IPS DF 19.7 (cell line): ENCODE measurements around the gene BDKRB2.
A peak's percentile ranks its signal among the peaks of the same experiment; 100 is the strongest.

ENCODE experiments used
- DNase-seq: peaks from one replicate; pipeline ENCODE4 v3.0.0-alpha.2; 2013; ENCODE audit warnings: low read depth, low spot score

The BDKRB2 gene

GRCh38 chr14:96204151-96205058 is at the start of gene BDKRB2:
Gene BDKRB2 (plus strand): TSS chr14:96204839. CDS start chr14:96237108, 32,269 bp downstream.
- DNase-seq, result peak; percentile 12

GRCh38 chr14:96154900-96155299 is 49.7 kb upstream of the BDKRB2 start:
- no peak for DNase-seq

- DNase-seq, result no peak
Measured at GRCh38 chr14:96156804-96157760, 47.6 kb upstream of the BDKRB2 start.

- no peak for DNase-seq
Measured at GRCh38 chr14:96158735-96159134, 45.9 kb upstream of the BDKRB2 start.

- DNase-seq, result no peak
Measured at GRCh38 chr14:96160076-96160912, 44.3 kb upstream of the BDKRB2 start.

- DNase-seq, result no peak
Measured at GRCh38 chr14:96160913-96161310, 43.7 kb upstream of the BDKRB2 start.

GRCh38 chr14:96161636-96162035 is 43.0 kb upstream of the BDKRB2 start:
- no peak for DNase-seq

- no peak for DNase-seq
Measured at GRCh38 chr14:96162265-96162664, 42.4 kb upstream of the BDKRB2 start.

- DNase-seq, result no peak
Measured at GRCh38 chr14:96162741-96163140, 41.9 kb upstream of the BDKRB2 start.

- DNase-seq, result no peak
Measured at GRCh38 chr14:96164861-96165490, 39.7 kb upstream of the BDKRB2 start.

- no peak for DNase-seq
Measured at GRCh38 chr14:96165493-96166436, 38.9 kb upstream of the BDKRB2 start.

- no peak for DNase-seq
Measured at GRCh38 chr14:96166461-96167223, 38.0 kb upstream of the BDKRB2 start.

- no peak for DNase-seq
Measured at GRCh38 chr14:96167224-96168148, 37.2 kb upstream of the BDKRB2 start.

GRCh38 chr14:96168581-96168980 is 36.1 kb upstream of the BDKRB2 start:
- DNase-seq, result no peak

GRCh38 chr14:96170961-96171592 is 33.6 kb upstream of the BDKRB2 start:
- no peak for DNase-seq

GRCh38 chr14:96173636-96174475 is 30.8 kb upstream of the BDKRB2 start:
- DNase-seq, result no peak
